Upper lobe of left lung (tissue), 4 donors: ENCODE results near the gene KCNE1.

ENCODE experiments used
- EP300 ChIP-seq, 4 donors: sonication (generic); formaldehyde crosslinking; IDR thresholded peaks; one replicate each; pipeline ENCODE4 v1.5.1; 2017; ENCODE audit warnings: antibody characterized with exemption in 4 of 4, control low read depth in 2 of 4
- POLR2A ChIP-seq, 4 donors: fragments of 450-650 bp; IDR thresholded peaks; one replicate each; pipeline ENCODE4 v1.5.1; 2016 to 2017; ENCODE audit warnings: antibody characterized with exemption in 4 of 4, mild to moderate bottlenecking in 2 of 4
- POLR2AphosphoS5 ChIP-seq, 2 donors: sonication (generic); formaldehyde crosslinking; IDR thresholded peaks; one replicate each; pipeline ENCODE4 v1.5.1; 2017; ENCODE audit warnings: antibody characterized with exemption in 2 of 2
- TF ChIP-seq, protein P1 (sequence below), 6 experiments: fragments of 450-650 bp in 4 of 6; fragments of 200-600 bp in 2 of 6; sonication (generic) in 2 of 6; IDR thresholded peaks; one replicate each; pipeline ENCODE4 v1.5.1; 2016 to 2019; ENCODE audit warnings: antibody characterized with exemption in 6 of 6

GRCh38 chr21:34552360-34553098, 40.5 kb upstream of the KCNE1 start:
- TF ChIP-seq, protein P1, sequence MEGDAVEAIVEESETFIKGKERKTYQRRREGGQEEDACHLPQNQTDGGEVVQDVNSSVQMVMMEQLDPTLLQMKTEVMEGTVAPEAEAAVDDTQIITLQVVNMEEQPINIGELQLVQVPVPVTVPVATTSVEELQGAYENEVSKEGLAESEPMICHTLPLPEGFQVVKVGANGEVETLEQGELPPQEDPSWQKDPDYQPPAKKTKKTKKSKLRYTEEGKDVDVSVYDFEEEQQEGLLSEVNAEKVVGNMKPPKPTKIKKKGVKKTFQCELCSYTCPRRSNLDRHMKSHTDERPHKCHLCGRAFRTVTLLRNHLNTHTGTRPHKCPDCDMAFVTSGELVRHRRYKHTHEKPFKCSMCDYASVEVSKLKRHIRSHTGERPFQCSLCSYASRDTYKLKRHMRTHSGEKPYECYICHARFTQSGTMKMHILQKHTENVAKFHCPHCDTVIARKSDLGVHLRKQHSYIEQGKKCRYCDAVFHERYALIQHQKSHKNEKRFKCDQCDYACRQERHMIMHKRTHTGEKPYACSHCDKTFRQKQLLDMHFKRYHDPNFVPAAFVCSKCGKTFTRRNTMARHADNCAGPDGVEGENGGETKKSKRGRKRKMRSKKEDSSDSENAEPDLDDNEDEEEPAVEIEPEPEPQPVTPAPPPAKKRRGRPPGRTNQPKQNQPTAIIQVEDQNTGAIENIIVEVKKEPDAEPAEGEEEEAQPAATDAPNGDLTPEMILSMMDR (IDR thresholded peaks at IDR 0.05) = no peak
- TF ChIP-seq POLR2AphosphoS5 (IDR thresholded peaks at IDR 0.05) (no peak), POLR2A (IDR thresholded peaks at IDR 0.05) (no peak), EP300 (IDR thresholded peaks at IDR 0.05) (no peak)
